ENCODE measurements around the gene CTSO.

Gene CTSO

DNA sequence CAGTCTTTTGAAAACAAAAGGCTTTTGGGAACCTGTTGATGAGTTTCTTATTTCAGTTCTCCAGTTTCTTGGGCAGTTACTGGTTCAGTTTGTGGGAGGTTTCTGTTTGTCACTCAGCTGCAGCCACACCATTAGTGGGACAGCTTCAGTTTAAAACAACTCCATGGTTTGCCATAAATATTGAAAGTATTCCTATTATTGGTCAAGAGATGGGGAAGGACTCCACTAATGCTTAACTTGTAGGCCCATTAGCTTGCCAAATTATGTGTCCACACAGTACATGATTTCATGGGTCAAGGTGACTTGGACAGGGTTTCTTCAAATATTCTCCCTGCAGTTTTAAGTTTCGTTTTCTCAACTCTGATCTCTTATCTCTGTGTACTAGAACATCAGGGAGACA, 72.1 kb downstream of the CTSO start:
- TF ChIP-seq, protein P1, sequence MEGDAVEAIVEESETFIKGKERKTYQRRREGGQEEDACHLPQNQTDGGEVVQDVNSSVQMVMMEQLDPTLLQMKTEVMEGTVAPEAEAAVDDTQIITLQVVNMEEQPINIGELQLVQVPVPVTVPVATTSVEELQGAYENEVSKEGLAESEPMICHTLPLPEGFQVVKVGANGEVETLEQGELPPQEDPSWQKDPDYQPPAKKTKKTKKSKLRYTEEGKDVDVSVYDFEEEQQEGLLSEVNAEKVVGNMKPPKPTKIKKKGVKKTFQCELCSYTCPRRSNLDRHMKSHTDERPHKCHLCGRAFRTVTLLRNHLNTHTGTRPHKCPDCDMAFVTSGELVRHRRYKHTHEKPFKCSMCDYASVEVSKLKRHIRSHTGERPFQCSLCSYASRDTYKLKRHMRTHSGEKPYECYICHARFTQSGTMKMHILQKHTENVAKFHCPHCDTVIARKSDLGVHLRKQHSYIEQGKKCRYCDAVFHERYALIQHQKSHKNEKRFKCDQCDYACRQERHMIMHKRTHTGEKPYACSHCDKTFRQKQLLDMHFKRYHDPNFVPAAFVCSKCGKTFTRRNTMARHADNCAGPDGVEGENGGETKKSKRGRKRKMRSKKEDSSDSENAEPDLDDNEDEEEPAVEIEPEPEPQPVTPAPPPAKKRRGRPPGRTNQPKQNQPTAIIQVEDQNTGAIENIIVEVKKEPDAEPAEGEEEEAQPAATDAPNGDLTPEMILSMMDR (IDR thresholded peaks at IDR 0.05): no peak
- no peak for TF ChIP-seq ZFX (IDR thresholded peaks at IDR 0.05; ENCODE audit: borderline replicate concordance)
- H3K27ac ChIP-seq: no peak overlapping the region

- H3K27ac ChIP-seq: no peak overlapping the region
- TF ChIP-seq, protein P1 (IDR thresholded peaks at IDR 0.05): no peak
- no peak for TF ChIP-seq ZFX (IDR thresholded peaks at IDR 0.05; ENCODE audit: borderline replicate concordance)
Measured at GRCh38 chr4:155879767-155880166, 73.9 kb downstream of the CTSO start.

- TF ChIP-seq, protein P1 (IDR thresholded peaks at IDR 0.05): no peak
- no peak for TF ChIP-seq ZFX (IDR thresholded peaks at IDR 0.05; ENCODE audit: borderline replicate concordance)
- H3K27ac ChIP-seq: no peak overlapping the region
Measured at GRCh38 chr4:155878611-155879010, 75.1 kb downstream of the CTSO start.

DNA sequence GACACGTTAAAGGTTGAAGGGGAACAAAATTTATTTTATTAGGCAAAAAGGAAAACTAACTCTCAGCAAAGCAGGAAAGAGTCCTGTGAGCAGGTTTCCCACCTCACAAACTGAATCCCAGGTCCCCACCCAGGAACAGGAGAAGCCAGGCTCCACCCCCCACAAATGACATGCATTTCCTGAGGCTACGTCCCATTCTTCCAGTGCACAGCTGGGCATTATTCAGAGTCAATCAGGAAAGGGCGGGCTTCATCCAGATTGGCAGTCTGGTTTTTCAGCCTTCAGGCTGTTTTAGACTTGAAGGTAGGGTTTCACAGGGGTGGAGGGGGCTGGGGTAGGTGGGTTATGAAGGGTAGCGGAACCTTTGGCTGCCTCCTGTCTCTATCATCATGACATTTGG, 75.7 kb downstream of the CTSO start:
- TF ChIP-seq, protein P1 (IDR thresholded peaks at IDR 0.05): no peak
- TF ChIP-seq ZFX (IDR thresholded peaks at IDR 0.05; ENCODE audit: borderline replicate concordance): no peak

DNA sequence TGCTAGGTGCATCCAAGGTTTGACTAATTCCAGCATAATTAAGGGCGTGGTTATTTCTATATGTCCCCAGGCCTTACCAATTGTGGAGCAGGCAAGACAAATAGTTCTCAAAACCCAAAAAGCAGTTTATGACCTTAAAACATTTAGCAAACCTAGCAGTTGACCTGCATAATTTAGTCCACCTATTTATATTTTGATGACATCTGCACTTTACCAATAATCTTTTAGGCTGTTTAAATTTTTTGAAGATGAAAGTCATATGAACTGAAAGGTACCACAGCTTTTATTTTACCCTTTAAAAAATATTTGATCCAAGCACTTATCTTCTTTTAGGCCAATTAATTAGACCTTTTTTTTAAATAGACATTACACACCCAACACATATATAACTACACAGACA, 77.8 kb downstream of the CTSO start:
- no peak overlapping the region for H3K27ac ChIP-seq
- TF ChIP-seq, protein P1 (IDR thresholded peaks at IDR 0.05): no peak
- no peak for TF ChIP-seq ZFX (IDR thresholded peaks at IDR 0.05; ENCODE audit: borderline replicate concordance)

More for the DNA sequence above, 75.7 kb downstream of the CTSO start:
- H3K27ac ChIP-seq: no peak overlapping the region

Data from 22Rv1 (cell line).